Cerebellar nuclear complex (tissue), 1 donor: ENCODE measurements around the gene GREM1.

ENCODE experiments used
- DNase-seq, 2 experiments: peaks; one replicate each; lab custom pipeline; 2025; lab: John Stamatoyannopoulos, UW

Gene GREM1

GRCh38 chr15:32781781-32782180, 64.0 kb downstream of the GREM1 start:
- no peak for DNase-seq

- no peak for DNase-seq
These were observed 66.8 kb downstream of the GREM1 start for GRCh38 chr15:32784581-32784980.

GRCh38 chr15:32786906-32787305, 69.1 kb downstream of the GREM1 start:
- no peak for DNase-seq

- DNase-seq, result no peak
These were observed 70.1 kb downstream of the GREM1 start for GRCh38 chr15:32787949-32788348.

- DNase-seq, result no peak
These were observed 72.7 kb downstream of the GREM1 start for GRCh38 chr15:32790352-32790999.

- no peak for DNase-seq
These were observed 74.6 kb downstream of the GREM1 start for GRCh38 chr15:32792436-32792835.
